ENCODE measurements around the gene RAB11B. TPM values are rescaled to one million over a fixed set of nuclear protein-coding genes. Genes with fewer than 3 reads are reported as not detected.
"Not testable (repeated sequence)": the region's sequence is repeated elsewhere in the genome, so short reads cannot be mapped to it uniquely, and the experiment has no call there.

The RAB11B gene
- total RNA-seq, 1 donor from 2014 or later: 71.9 TPM

GRCh38 chr19:8425331-8425730 lies 35.2 kb downstream of the RAB11B start:
- DNase-seq (ENCODE audit: extremely low read depth, low read depth, low spot score): not testable (repeated sequence)

- no peak for DNase-seq (ENCODE audit: extremely low read depth, low read depth, low spot score)
Observed at GRCh38 chr19:8426283-8426682, 36.1 kb downstream of the RAB11B start.

DNA sequence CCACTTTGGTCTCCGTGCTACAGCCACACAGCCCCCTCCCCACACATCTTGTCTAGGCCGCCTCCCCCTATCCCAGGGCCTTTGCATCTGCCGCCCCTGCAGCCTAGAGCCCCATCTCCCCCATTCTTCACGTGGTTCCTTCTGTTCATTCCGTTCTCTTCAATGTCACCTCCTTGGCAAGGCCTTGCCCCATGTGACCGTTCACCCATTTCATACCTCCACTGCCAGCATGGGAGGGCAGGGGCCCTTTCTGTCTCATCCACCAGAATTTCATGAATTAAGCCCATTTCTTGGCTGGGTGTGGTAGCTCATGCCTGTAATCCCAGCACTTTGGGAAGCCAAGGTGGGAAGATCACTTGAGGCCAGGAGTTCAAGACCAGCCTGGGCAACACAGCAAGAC lies 38.9 kb downstream of the RAB11B start:
- DNase-seq (ENCODE audit: extremely low read depth, low read depth, low spot score): no peak

- no peak for DNase-seq (ENCODE audit: extremely low read depth, low read depth, low spot score)
Observed at GRCh38 chr19:8429826-8430225, 39.7 kb downstream of the RAB11B start.

GRCh38 chr19:8430650-8431049 lies 40.5 kb downstream of the RAB11B start:
- DNase-seq (ENCODE audit: extremely low read depth, low read depth, low spot score): no peak

- no peak for DNase-seq (ENCODE audit: extremely low read depth, low read depth, low spot score)
Observed at GRCh38 chr19:8438236-8438635, 48.1 kb downstream of the RAB11B start.

GRCh38 chr19:8441725-8442544 lies 51.8 kb downstream of the RAB11B start:
- DNase-seq (ENCODE audit: extremely low read depth, low read depth, low spot score): no peak

DNA sequence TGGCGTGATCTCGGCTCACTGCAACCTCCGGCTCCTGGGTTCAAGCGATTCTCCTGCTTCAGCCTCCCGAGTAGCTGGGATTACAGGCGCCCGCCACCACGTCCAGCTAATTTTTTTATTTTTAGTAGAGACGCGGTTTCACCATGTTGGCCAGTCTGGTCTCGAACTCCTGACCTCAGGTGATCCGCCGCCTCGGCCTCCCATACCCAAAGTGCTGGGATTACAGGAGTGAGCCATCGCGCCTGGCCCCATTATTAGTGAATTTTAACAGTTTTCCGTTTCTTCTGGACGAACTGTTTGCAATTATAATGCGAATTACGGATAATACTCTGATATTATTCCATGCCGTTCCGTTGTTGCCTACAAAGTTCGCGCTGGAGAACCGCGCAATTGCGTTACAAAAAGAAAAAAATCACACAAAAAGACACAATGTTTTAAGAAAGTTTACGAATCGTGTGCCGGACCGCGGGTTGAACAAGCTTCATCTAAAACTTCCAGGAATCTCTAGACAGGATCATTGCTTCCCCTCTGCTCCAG lies 54.0 kb downstream of the RAB11B start:
- not testable (repeated sequence) for DNase-seq (ENCODE audit: extremely low read depth, low read depth, low spot score)

- DNase-seq (ENCODE audit: extremely low read depth, low read depth, low spot score): peak; percentile 56
Observed at GRCh38 chr19:8444677-8445487, 54.7 kb downstream of the RAB11B start, which contains the start of gene HNRNPM. Gene HNRNPM (plus strand): TSS chr19:8444975. CDS start chr19:8444999, 24 bp downstream.

DNA sequence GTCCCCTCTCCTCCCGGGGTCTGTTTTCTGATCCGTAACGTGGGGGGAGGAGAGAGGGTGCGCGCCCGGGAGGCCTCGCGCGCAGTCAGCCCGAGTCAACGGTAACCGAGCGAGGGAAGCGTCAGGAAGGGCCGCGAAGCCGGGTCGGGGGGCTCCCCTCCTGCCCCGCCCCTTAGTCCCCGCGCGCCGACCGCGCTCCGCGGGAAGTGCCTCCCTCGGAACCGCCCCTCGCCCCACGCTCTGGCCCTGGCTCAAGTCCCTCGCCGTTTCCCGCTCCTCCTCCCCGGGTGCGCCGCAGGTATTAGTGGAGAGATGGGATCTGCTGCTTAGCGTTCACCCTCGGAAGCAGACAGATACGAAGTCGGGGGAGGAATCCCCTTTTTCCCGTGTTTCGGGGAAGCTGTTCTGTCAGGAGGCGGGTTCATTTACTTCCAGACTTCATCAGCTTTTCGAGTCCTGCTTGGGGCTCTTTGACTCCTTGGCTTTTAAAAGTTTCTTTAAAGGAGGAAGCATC lies 55.4 kb downstream of the RAB11B start:
- DNase-seq (ENCODE audit: extremely low read depth, low read depth, low spot score): no peak

GRCh38 chr19:8446061-8446709 lies 56.0 kb downstream of the RAB11B start:
- DNase-seq (ENCODE audit: extremely low read depth, low read depth, low spot score): no peak

DNA sequence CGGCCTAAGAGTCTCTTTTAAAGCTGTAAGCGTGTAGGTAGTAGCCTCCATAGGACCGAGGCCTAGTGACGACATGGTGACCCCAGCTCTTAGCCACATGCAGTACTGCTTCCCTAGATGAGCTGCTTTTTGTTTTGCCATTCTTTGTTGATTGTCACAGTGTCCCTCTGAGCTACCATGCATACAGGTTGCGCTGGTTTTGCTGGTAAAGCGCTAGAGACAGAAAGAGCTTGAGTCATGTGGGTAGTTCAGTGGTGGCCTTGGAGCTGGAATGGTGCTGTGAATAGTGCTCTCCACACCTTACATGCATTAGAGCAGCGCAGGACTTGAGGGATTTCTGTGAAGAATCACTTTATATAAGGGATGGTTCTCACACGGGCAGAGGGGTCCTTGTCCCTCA lies 59.7 kb downstream of the RAB11B start:
- no peak for DNase-seq (ENCODE audit: extremely low read depth, low read depth, low spot score)

DNA sequence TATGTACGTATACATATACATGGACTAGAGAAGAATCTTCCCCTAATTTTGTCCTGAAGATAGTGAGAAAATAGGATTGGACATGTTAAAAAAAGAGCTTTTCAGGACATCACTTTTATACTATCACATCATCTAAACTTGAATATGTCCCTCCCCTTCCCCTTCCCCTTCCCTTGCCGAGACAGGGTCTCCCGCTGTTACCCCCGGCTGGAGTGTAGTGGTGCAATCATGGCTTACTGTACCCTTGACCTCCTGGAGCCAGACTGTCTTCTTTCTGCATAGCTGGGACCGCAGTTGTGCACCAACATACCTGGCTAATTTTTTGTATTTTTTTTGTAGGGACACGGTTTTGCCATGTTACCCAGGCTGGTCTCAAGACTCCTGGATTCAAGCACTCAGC lies 61.2 kb downstream of the RAB11B start:
- DNase-seq (ENCODE audit: extremely low read depth, low read depth, low spot score): no peak

DNA sequence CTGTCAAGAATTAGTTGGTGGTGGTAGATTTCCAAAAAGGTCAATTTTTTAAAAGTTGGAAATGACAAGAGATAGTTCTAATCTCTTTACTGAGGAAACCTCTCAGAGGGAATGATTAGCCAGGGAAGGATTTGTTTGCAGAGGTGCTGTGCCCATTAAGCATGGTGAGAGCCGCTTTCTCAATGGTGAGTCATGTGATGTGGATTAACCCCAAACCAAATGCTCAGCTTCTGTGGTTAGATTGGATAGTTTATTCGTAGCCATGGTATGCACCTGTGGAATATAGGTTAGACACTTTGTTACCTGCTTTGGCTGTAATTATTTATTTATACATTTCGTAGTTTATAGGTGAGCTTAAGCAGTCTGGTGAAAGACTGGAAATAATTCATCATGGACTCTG lies 61.7 kb downstream of the RAB11B start:
- no peak for DNase-seq (ENCODE audit: extremely low read depth, low read depth, low spot score)

- no peak for DNase-seq (ENCODE audit: extremely low read depth, low read depth, low spot score)
Observed at GRCh38 chr19:8452446-8453123, 62.4 kb downstream of the RAB11B start.

DNA sequence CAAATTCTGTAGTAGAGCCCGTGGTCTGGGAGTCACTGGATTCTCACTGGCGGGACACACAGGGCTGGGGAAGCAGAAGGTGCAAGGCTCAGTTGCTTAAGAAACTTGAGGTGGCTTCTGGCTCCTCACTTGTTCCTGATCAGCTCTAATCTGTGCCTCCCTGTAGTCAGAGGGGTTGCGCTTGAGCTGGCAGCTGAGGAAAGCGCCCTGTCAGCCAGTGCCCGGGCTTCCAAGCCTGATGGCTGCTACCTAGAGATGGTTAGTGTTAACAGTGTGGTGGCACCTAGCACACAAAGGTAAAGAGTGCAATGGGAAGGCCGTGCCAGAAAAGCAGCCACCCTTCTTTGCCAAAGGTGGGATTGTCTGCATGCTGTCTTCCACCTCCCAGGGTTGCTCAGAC lies 63.5 kb downstream of the RAB11B start:
- DNase-seq (ENCODE audit: extremely low read depth, low read depth, low spot score): no peak
